ENCODE data around the gene GPS1. TPM values are rescaled to one million over a fixed set of nuclear protein-coding genes. Genes with fewer than 3 reads are reported as not detected.

GPS1 gene
- polyA plus RNA-seq, 1 of the 3 experiments (the other 2 are of a cell fraction) = 264 TPM

GRCh38 chr17:82095777-82096708 is 44.3 kb downstream of the GPS1 start:
- no peaks in the 10 kb centered on the region for H3K9me3 ChIP-seq
- WGBS (ENCODE audit: low lambda C conversion rate) = 96% methylated on average over 32 of the region's 35 CpGs
- no peaks in the 10 kb centered on the region for H3K9me2 ChIP-seq
- peak overlapping the region; percentile 86 to 94; a peak in 3 of 4 replicates for H3K4me3 ChIP-seq (ENCODE audit: low read depth in 2 of 2, low read length in 1 of 2)
- DNase-seq = no peak
- ChIA-PET POLR2A (interaction anchor here (0.7 to 2.2 kb wide), 4 partner anchors 9 to 37 kb away, joined by 3 to 5 read pairs (median 4); no protein-coding TSS in a partner anchor), CTCF (interaction anchor here (1.0 to 2.4 kb wide), 4 partner anchors 8 to 83 kb away, joined by 3 to 15 read pairs (median 5); partner anchors contain the start of gene RAC3)
- no peaks in the 10 kb centered on the region for H3K27me3 ChIP-seq (ENCODE audit: insufficient read depth)
- H3K4me2 ChIP-seq = peak overlapping the region; percentile 100
- H3K4me1 ChIP-seq (ENCODE audit: control insufficient read depth in 1 of 2, insufficient read depth in 2 of 2, low read depth in 1 of 2, low read length in 1 of 2) = peaks cover 21 to 34% of the 10 kb centered on the region in 2 experiments
- H3F3A ChIP-seq (replicated peaks; ENCODE audit: insufficient read depth) = peaks cover 12% of the 10 kb centered on the region
- H3K9ac ChIP-seq = peak overlapping the region; percentile 88
- H3K27ac ChIP-seq (ENCODE audit: low read depth in 2 of 2, low read length in 1 of 2) = no peak overlapping the region; a peak in 1 of 4 replicates
- peaks cover 39% of the 10 kb centered on the region for H3K79me2 ChIP-seq (ENCODE audit: insufficient read depth)
- no peak for TF ChIP-seq TAF1 (IDR thresholded peaks at IDR 0.05; ENCODE audit: borderline replicate concordance, low read depth, low read length)
- no peak for TF ChIP-seq RAD21 (IDR thresholded peaks at IDR 0.05; ENCODE audit: low read length)
- TF ChIP-seq POLR2AphosphoS5 (IDR thresholded peaks at IDR 0.05; ENCODE audit: low read depth, low read length) = no peak
- TF ChIP-seq NRF1 (IDR thresholded peaks at IDR 0.05; ENCODE audit: low read depth, low read length) = no peak
- TF ChIP-seq GABPA (IDR thresholded peaks at IDR 0.05; ENCODE audit: low read depth) = no peak
- no peak for TF ChIP-seq FOXJ3 (CRISPR knock-in tag; IDR thresholded peaks at IDR 0.05)
- TF ChIP-seq MXI1 (IDR thresholded peaks at IDR 0.05; ENCODE audit: low read depth, low read length) = no peak
- TF ChIP-seq NFIC (IDR thresholded peaks at IDR 0.05; ENCODE audit: borderline replicate concordance) = no peak
- no peak for TF ChIP-seq CHD2 (IDR thresholded peaks at IDR 0.05; ENCODE audit: low read length, partially characterized antibody)
- TF ChIP-seq, protein P1, sequence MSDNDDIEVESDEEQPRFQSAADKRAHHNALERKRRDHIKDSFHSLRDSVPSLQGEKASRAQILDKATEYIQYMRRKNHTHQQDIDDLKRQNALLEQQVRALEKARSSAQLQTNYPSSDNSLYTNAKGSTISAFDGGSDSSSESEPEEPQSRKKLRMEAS (IDR thresholded peaks at IDR 0.05; ENCODE audit: low read depth) = no peak
- peaks cover 26 to 48% of the 10 kb centered on the region in 2 experiments for H3K36me3 ChIP-seq (replicated peaks in 1 of 2; ENCODE audit: control insufficient read depth in 1 of 2, insufficient read depth in 2 of 2, low read length in 1 of 2)
- peaks cover 23% of the 10 kb centered on the region for H4K20me1 ChIP-seq (ENCODE audit: insufficient read depth)
- H2AFZ ChIP-seq (ENCODE audit: low read depth) = no peak overlapping the region

DNA sequence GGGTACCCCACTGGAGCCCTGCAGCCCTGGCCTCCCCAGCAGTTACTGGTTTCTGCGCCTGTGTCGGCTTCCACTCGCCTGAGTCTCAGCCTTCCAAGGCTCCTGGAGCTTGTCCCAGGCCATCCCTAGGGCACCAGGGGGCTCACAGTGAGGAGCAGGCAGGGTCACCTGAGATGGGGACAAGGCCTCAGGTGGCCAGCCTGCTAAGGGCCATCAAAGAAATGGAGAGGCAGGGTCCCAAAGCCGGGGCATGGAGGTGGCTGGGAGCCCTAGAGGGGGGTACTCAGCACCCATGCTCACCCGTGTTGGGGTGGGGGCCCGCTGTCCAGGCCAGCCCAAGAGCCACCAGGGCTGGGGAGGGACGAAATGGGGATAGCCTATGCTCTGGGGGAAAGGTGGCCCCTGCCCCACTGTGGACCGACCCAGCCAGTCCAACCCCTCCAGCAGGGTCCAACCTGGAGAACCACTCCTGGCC is 45.0 kb downstream of the GPS1 start:
- H3K4me2 ChIP-seq = peak overlapping the region; percentile 100
- H3F3A ChIP-seq (replicated peaks; ENCODE audit: insufficient read depth) = peaks cover 12% of the 10 kb centered on the region
- peaks cover 23% of the 10 kb centered on the region for H4K20me1 ChIP-seq (ENCODE audit: insufficient read depth)
- no peaks in the 10 kb centered on the region for H3K27me3 ChIP-seq (ENCODE audit: insufficient read depth)
- no peaks in the 10 kb centered on the region for H3K9me2 ChIP-seq
- CTCF ChIA-PET = interaction anchor here (1.5 to 2.6 kb wide), 5 partner anchors 10 to 84 kb away, joined by 4 to 15 read pairs (median 7); partner anchors contain the start of gene RAC3
- no peak overlapping the region for H2AFZ ChIP-seq (ENCODE audit: low read depth)
- H3K9ac ChIP-seq = peak overlapping the region; percentile 88
- H3K79me2 ChIP-seq (ENCODE audit: insufficient read depth) = peaks cover 39% of the 10 kb centered on the region
- H3K27ac ChIP-seq (ENCODE audit: low read depth in 2 of 2, low read length in 1 of 2) = peak overlapping the region; percentile 77 to 94
- H3K4me3 ChIP-seq (ENCODE audit: low read depth in 2 of 2, low read length in 1 of 2) = peak overlapping the region; percentile 86 to 94
- no peaks in the 10 kb centered on the region for H3K9me3 ChIP-seq
- peaks cover 21 to 42% of the 10 kb centered on the region in 2 experiments for H3K4me1 ChIP-seq (ENCODE audit: control insufficient read depth in 1 of 2, insufficient read depth in 2 of 2, low read depth in 1 of 2, low read length in 1 of 2)
- DNase-seq = no peak
- POLR2A ChIA-PET = interaction anchor here (0.8 to 2.2 kb wide), 2 partner anchors 10 to 17 kb away, joined by 3 to 5 read pairs; no protein-coding TSS in a partner anchor
- peaks cover 20 to 41% of the 10 kb centered on the region in 2 experiments for H3K36me3 ChIP-seq (replicated peaks in 1 of 2; ENCODE audit: control insufficient read depth in 1 of 2, insufficient read depth in 2 of 2, low read length in 1 of 2)
- 32% methylated on average over 5 of the region's 8 CpGs for WGBS (ENCODE audit: low lambda C conversion rate)
- TF ChIP-seq EZH2phosphoT487 (IDR thresholded peaks at IDR 0.05; ENCODE audit: borderline replicate concordance, low read depth) (no peak), YY1 (IDR thresholded peaks at IDR 0.05; ENCODE audit: low read depth) (no peak), RXRA (IDR thresholded peaks at IDR 0.05; ENCODE audit: borderline replicate concordance, low read depth) (no peak), FOXM1 (IDR thresholded peaks at IDR 0.05; ENCODE audit: low read depth) (no peak), ELF1 (IDR thresholded peaks at IDR 0.05) (no peak), PBX3 (IDR thresholded peaks at IDR 0.05) (no peak), SMC3 (IDR thresholded peaks at IDR 0.05; ENCODE audit: low read depth, low read length) (no peak), RAD21 (IDR thresholded peaks at IDR 0.05; ENCODE audit: low read length) (no peak), SIN3A (IDR thresholded peaks at IDR 0.05; ENCODE audit: borderline replicate concordance, low read depth, low read length) (no peak), CHD2 (IDR thresholded peaks at IDR 0.05; ENCODE audit: low read length, partially characterized antibody) (no peak)
- TF ChIP-seq, protein P2, sequence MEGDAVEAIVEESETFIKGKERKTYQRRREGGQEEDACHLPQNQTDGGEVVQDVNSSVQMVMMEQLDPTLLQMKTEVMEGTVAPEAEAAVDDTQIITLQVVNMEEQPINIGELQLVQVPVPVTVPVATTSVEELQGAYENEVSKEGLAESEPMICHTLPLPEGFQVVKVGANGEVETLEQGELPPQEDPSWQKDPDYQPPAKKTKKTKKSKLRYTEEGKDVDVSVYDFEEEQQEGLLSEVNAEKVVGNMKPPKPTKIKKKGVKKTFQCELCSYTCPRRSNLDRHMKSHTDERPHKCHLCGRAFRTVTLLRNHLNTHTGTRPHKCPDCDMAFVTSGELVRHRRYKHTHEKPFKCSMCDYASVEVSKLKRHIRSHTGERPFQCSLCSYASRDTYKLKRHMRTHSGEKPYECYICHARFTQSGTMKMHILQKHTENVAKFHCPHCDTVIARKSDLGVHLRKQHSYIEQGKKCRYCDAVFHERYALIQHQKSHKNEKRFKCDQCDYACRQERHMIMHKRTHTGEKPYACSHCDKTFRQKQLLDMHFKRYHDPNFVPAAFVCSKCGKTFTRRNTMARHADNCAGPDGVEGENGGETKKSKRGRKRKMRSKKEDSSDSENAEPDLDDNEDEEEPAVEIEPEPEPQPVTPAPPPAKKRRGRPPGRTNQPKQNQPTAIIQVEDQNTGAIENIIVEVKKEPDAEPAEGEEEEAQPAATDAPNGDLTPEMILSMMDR (IDR thresholded peaks at IDR 0.05) = no peak
- TF ChIP-seq, protein P3, sequence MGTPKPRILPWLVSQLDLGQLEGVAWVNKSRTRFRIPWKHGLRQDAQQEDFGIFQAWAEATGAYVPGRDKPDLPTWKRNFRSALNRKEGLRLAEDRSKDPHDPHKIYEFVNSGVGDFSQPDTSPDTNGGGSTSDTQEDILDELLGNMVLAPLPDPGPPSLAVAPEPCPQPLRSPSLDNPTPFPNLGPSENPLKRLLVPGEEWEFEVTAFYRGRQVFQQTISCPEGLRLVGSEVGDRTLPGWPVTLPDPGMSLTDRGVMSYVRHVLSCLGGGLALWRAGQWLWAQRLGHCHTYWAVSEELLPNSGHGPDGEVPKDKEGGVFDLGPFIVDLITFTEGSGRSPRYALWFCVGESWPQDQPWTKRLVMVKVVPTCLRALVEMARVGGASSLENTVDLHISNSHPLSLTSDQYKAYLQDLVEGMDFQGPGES (IDR thresholded peaks at IDR 0.05; ENCODE audit: low read depth, low read length) = no peak
- TF ChIP-seq, protein P4, sequence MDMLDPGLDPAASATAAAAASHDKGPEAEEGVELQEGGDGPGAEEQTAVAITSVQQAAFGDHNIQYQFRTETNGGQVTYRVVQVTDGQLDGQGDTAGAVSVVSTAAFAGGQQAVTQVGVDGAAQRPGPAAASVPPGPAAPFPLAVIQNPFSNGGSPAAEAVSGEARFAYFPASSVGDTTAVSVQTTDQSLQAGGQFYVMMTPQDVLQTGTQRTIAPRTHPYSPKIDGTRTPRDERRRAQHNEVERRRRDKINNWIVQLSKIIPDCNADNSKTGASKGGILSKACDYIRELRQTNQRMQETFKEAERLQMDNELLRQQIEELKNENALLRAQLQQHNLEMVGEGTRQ (IDR thresholded peaks at IDR 0.05; ENCODE audit: borderline replicate concordance, low read depth, low read length) = no peak

Data from SK-N-SH (cell line).